HepG2 (cell line): ENCODE results near the gene ADGRB2. TPM values are rescaled to one million over a fixed set of nuclear protein-coding genes. Genes with fewer than 3 reads are reported as not detected.

ENCODE experiments used
- FOXA1 ChIP-seq, 2 experiments: fragments of 450-650 bp in 1 of 2; sonication (generic) in 1 of 2; formaldehyde crosslinking in 1 of 2; IDR thresholded peaks; 2 replicates each; pipeline versions ENCODE4 v1.4.0 to v1.6.1; 2016 to 2020; ENCODE audit warnings: missing genetic modification reagents in 1 of 2
- GRHL1 ChIP-seq: sonication (generic); formaldehyde crosslinking; conservative IDR thresholded peaks from 2 replicates; pipeline ENCODE4 v1.8.0; 2022; ENCODE audit warnings: missing genetic modification reagents
- THAP11 ChIP-seq: IDR thresholded peaks from 2 replicates; pipeline ENCODE4 v1.6.1; 2016; ENCODE audit warnings: missing biosample characterization, missing genetic modification reagents
- THAP8 ChIP-seq: sonication (generic); formaldehyde crosslinking; IDR thresholded peaks from 2 replicates; pipeline ENCODE4 v1.5.1; 2020; ENCODE audit warnings: missing genetic modification reagents, mild to moderate bottlenecking, borderline replicate concordance
- ZGPAT ChIP-seq: IDR thresholded peaks from 2 replicates; pipeline ENCODE4 v1.6.1; 2016; ENCODE audit warnings: mild to moderate bottlenecking
- ZNF142 ChIP-seq: sonication (generic); formaldehyde crosslinking; IDR thresholded peaks from 2 replicates; pipeline ENCODE4 v1.4.0; 2020; ENCODE audit warnings: missing genetic modification reagents
- ZNF180 ChIP-seq: sonication (generic); formaldehyde crosslinking; IDR thresholded peaks from 2 replicates; pipeline ENCODE4 v1.4.0; 2020; ENCODE audit warnings: low read depth, missing genetic modification reagents, borderline replicate concordance
- ZNF704 ChIP-seq: sonication (generic); formaldehyde crosslinking; IDR thresholded peaks from 2 replicates; pipeline ENCODE4 v1.8.1; 2023; ENCODE audit warnings: mild to moderate bottlenecking, inconsistent platforms, moderate library complexity, missing genetic modification reagents, borderline replicate concordance
- polyA plus RNA-seq, 8 experiments: library from polyadenylated mRNA; depleted of rRNA in 3 of 8; stranded (reverse) in 7 of 8; unstranded in 1 of 8; fragments of >200 nt; fragmentation: Illumina TruSeq in 4 of 8; extraction: Trizol in 4 of 8; gene quantifications; 2 replicates each; pipeline versions ENCODE4 v1.2.1 to v1.2.3, GENCODE V29; 2011 to 2016; ENCODE audit warnings: low read depth in 4 of 8, missing spikeins in 1 of 8, mixed read lengths in 1 of 8; ENCODE audit not compliant: insufficient read depth in 1 of 8
- total RNA-seq, 5 experiments: library from RNA; depleted of rRNA; stranded (reverse); fragments of >200 nt; fragmentation: Illumina TruSeq; extraction: Trizol; gene quantifications; 2 replicates each; pipeline ENCODE4 v1.2.3, GENCODE V29; 2016; ENCODE audit warnings: low read depth in 1 of 5

ADGRB2 gene
- total and polyA plus RNA-seq, 2 of the 13 experiments (the other 11 are each of a cell fraction or from before 2014, with no cell fraction given): 0.03 to 0.09 TPM

GRCh38 chr1:31715087-31715872 is 48.9 kb downstream of the ADGRB2 start (continued):
- no peak for TF ChIP-seq FOXA1 (IDR thresholded peaks at IDR 0.05)
- no peak; the same call in 1 of the 2 replicates for TF ChIP-seq FOXA1 (CRISPR knock-in tag; IDR thresholded peaks at IDR 0.05)
- TF ChIP-seq ZNF142: no peak
- no peak for TF ChIP-seq THAP8
- TF ChIP-seq ZNF704 (CRISPR knock-in tag): peak; percentile 71; the same call in 1 of the 2 replicates
- TF ChIP-seq THAP11 (CRISPR knock-in tag): peak; percentile 71
- TF ChIP-seq GRHL1: no peak
- TF ChIP-seq ZNF180 (CRISPR knock-in tag): no peak
- peak; percentile 51; the same call in 1 of the 2 replicates for TF ChIP-seq ZGPAT
